Caco-2 (cell line): ENCODE results near the gene SMAD1. TPM values are rescaled to one million over a fixed set of nuclear protein-coding genes. Genes with fewer than 3 reads are reported as not detected.

Source experiments
- BruUV-seq: library from RNA; stranded (reverse); fragments of 400-500 nt; replicated peaks from 2 replicates; lab custom pipeline; 2021; lab: Mats Ljungman, UMichigan
- CTCF ChIA-PET: fragments of 300-600 bp; sonication (Branson Sonifier 250); formaldehyde crosslinking; loops from one replicate; lab custom pipeline; 2022; ENCODE audit warnings: antibody characterized with exemption; lab: Charles Lee
- POLR2A ChIA-PET: fragments of 300-600 bp; sonication (Branson Sonifier 250); formaldehyde crosslinking; loops from one replicate; lab custom pipeline; 2022; ENCODE audit warnings: antibody characterized with exemption; lab: Charles Lee
- DNase-seq, 2 experiments: peaks; one replicate each; pipeline versions ENCODE4 v3.0.0 to v3.0.0-alpha.2; 2020 to 2022
- H3K27me3 ChIP-seq: replicated peaks from 2 replicates; pipeline ENCODE4 v1.6.0; 2011; ENCODE audit warnings: low read length; ENCODE audit not compliant: control insufficient read depth, insufficient read depth
- H3K36me3 ChIP-seq: 2 replicates; pipeline ENCODE4 v1.5.1; 2011; ENCODE audit warnings: low read length; ENCODE audit not compliant: control insufficient read depth, insufficient read depth
- H3K4me1 ChIP-seq: fragments of 250-450 bp; sonication (Bioruptor Pico); 2 replicates; pipeline ENCODE4 v1.5.1; 2020; ENCODE audit warnings: mild to moderate bottlenecking
- H3K4me3 ChIP-seq: 2 replicates; pipeline ENCODE4 v1.5.1; 2011; ENCODE audit warnings: low read depth, mild to moderate bottlenecking, control low read depth, low read length
- H3K9me3 ChIP-seq: fragments of 250-450 bp; sonication (Bioruptor Pico); 2 replicates; pipeline ENCODE4 v1.5.1; 2020; ENCODE audit warnings: mild to moderate bottlenecking, moderate library complexity
- H3K27ac Mint-ChIP-seq: one replicate; pipeline ENCODE4 v1.8.0; 2022; ENCODE audit warnings: mixed read lengths; ENCODE audit not compliant: unreplicated experiment
- H3K27me3 Mint-ChIP-seq: one replicate; pipeline ENCODE4 v1.8.0; 2022; ENCODE audit warnings: mixed read lengths; ENCODE audit not compliant: insufficient read depth, unreplicated experiment
- H3K36me3 Mint-ChIP-seq: one replicate; pipeline ENCODE4 v1.8.0; 2022; ENCODE audit warnings: mild to moderate bottlenecking, mixed read lengths; ENCODE audit not compliant: insufficient read depth, unreplicated experiment
- H3K4me1 Mint-ChIP-seq: one replicate; pipeline ENCODE4 v1.8.0; 2022; ENCODE audit warnings: low read depth, mixed read lengths; ENCODE audit not compliant: unreplicated experiment
- H3K4me3 Mint-ChIP-seq: one replicate; pipeline ENCODE4 v1.8.0; 2022; ENCODE audit warnings: mild to moderate bottlenecking, moderate library complexity, mixed read lengths; ENCODE audit not compliant: unreplicated experiment
- H3K9me3 Mint-ChIP-seq: one replicate; pipeline ENCODE4 v1.8.0; 2022; ENCODE audit warnings: mixed read lengths; ENCODE audit not compliant: unreplicated experiment
- CTCF ChIP-seq, 2 experiments: fragments of 200-600 bp in 1 of 2; IDR thresholded peaks; 1 replicate in 1 of 2; 2 replicates in 1 of 2; pipeline versions ENCODE4 v1.5.1 to v1.8.0; 2011 to 2022; ENCODE audit warnings: antibody characterized with exemption in 1 of 2, control low read depth in 1 of 2, inconsistent platforms in 1 of 2, low read depth in 1 of 2, low read length in 1 of 2, mild to moderate bottlenecking in 1 of 2, moderate library complexity in 1 of 2; ENCODE audit not compliant: insufficient read depth in 1 of 2, severe bottlenecking in 1 of 2, unreplicated experiment in 1 of 2
- intact Hi-C: fragments of 100-400 bp; cut with micrococcal nuclease; formaldehyde crosslinking; loops from one replicate; pipeline ENCODE4 v1.10.0; 2022; ENCODE audit not compliant: unreplicated experiment
- total RNA-seq: library from RNA; stranded (reverse); gene quantifications from 2 replicates; pipeline ENCODE4 v1.2.3, GENCODE V29; 2022

The SMAD1 gene
- total RNA-seq, 1 experiment from 2014 or later: 4.9 TPM

- Histone ChIP-seq H3K27me3 (no peaks in the 10 kb centered on the region), H3K36me3 (no peaks in the 10 kb centered on the region), H3K9me3 (no peaks in the 10 kb centered on the region), H3K4me1 (no peaks in the 10 kb centered on the region), H3K4me3 (no peak overlapping the region)
- Mint-ChIP-seq H3K4me3 (no peak overlapping the region), H3K27ac (no peak overlapping the region), H3K9me3 (no peaks in the 10 kb centered on the region), H3K27me3 (no peaks in the 10 kb centered on the region), H3K36me3 (peaks cover 5% of the 10 kb centered on the region), H3K4me1 (no peaks in the 10 kb centered on the region)
- TF ChIP-seq CTCF (IDR thresholded peaks at IDR 0.05; ENCODE audit: insufficient read depth in 1 of 2, low read depth in 1 of 2, low read length in 1 of 2, severe bottlenecking in 1 of 2, unreplicated experiment in 1 of 2): no peak
- intact Hi-C loops: no loop called here
- DNase-seq: no peak
- POLR2A ChIA-PET: no interaction called here
- no TSS peak for BruUV-seq
- CTCF ChIA-PET: no interaction called here
Observed at GRCh38 chr4:145490796-145491195, 9.1 kb downstream of the SMAD1 start.

GRCh38 chr4:145492376-145492775 is 10.7 kb downstream of the SMAD1 start:
- H3K36me3 Mint-ChIP-seq: peaks cover 5% of the 10 kb centered on the region
- H3K27ac Mint-ChIP-seq: no peak overlapping the region
- CTCF ChIA-PET: no interaction called here
- no peaks in the 10 kb centered on the region for H3K36me3 ChIP-seq
- H3K4me3 Mint-ChIP-seq: no peak overlapping the region
- intact Hi-C loops: no loop called here
- POLR2A ChIA-PET: no interaction called here
- TF ChIP-seq CTCF (IDR thresholded peaks at IDR 0.05; ENCODE audit: insufficient read depth in 1 of 2, low read depth in 1 of 2, low read length in 1 of 2, severe bottlenecking in 1 of 2, unreplicated experiment in 1 of 2): no peak
- no peaks in the 10 kb centered on the region for H3K27me3 Mint-ChIP-seq
- H3K27me3 ChIP-seq: no peaks in the 10 kb centered on the region
- no peaks in the 10 kb centered on the region for H3K9me3 ChIP-seq
- BruUV-seq: no TSS peak
- no peaks in the 10 kb centered on the region for H3K4me1 ChIP-seq
- H3K4me1 Mint-ChIP-seq: no peaks in the 10 kb centered on the region
- no peak overlapping the region for H3K4me3 ChIP-seq
- DNase-seq: no peak
- H3K9me3 Mint-ChIP-seq: no peaks in the 10 kb centered on the region

GRCh38 chr4:145493166-145493565 is 11.5 kb downstream of the SMAD1 start:
- H3K4me1 ChIP-seq: no peaks in the 10 kb centered on the region
- Mint-ChIP-seq H3K27me3 (no peaks in the 10 kb centered on the region), H3K9me3 (no peaks in the 10 kb centered on the region), H3K4me1 (no peaks in the 10 kb centered on the region), H3K36me3 (peaks cover 5% of the 10 kb centered on the region), H3K4me3 (no peak overlapping the region), H3K27ac (no peak overlapping the region)
- no peak overlapping the region for H3K4me3 ChIP-seq
- POLR2A ChIA-PET: no interaction called here
- H3K36me3 ChIP-seq: no peaks in the 10 kb centered on the region
- no peaks in the 10 kb centered on the region for H3K9me3 ChIP-seq
- intact Hi-C loops: no loop called here
- CTCF ChIA-PET: no interaction called here
- no peak for DNase-seq
- no TSS peak for BruUV-seq
- H3K27me3 ChIP-seq: no peaks in the 10 kb centered on the region
- TF ChIP-seq CTCF (IDR thresholded peaks at IDR 0.05; ENCODE audit: insufficient read depth in 1 of 2, low read depth in 1 of 2, low read length in 1 of 2, severe bottlenecking in 1 of 2, unreplicated experiment in 1 of 2): no peak
